ENCODE data around the gene CIRBP. TPM values are rescaled to one million over a fixed set of nuclear protein-coding genes. Genes with fewer than 3 reads are reported as not detected.
A peak's percentile ranks its signal among the peaks of the same experiment; 100 is the strongest.

CIRBP gene
- total RNA-seq, 4 donors from 2014 or later = 389 to 640 (median 576) TPM

GRCh38 chr19:1225440-1226226, 43.5 kb upstream of the CIRBP start:
- Histone ChIP-seq H3K27me3 (no peaks in the 10 kb centered on the region), H3K4me1 (peaks cover 0 to 42% (median 12%) of the 10 kb centered on the region in 4 donors), H3K36me3 (peaks cover 0 to 85% (median 15%) of the 10 kb centered on the region in 3 donors), H3K4me3 (no peak overlapping the region), H3K9me3 (no peaks in the 10 kb centered on the region), H3K27ac (peak overlapping the region in 2 of 4 donors; percentile 67 to 93)
- DNase-seq (ENCODE audit: low spot score in 2 of 2) = no peak
- TF ChIP-seq CTCF (IDR thresholded peaks at IDR 0.05) (no peak), EP300 (IDR thresholded peaks at IDR 0.05) (peak in 1 of 2 donors; percentile 37), POLR2A (IDR thresholded peaks at IDR 0.05) (no peak)
- WGBS, 2 donors = 77 to 78% methylated on average over 12 to 24 of the region's 29 CpGs

- Histone ChIP-seq H3K9me3 (no peaks in the 10 kb centered on the region), H3K4me1 (peaks cover 0 to 37% (median 12%) of the 10 kb centered on the region in 4 donors), H3K4me3 (no peak overlapping the region), H3K27me3 (no peaks in the 10 kb centered on the region), H3K36me3 (peaks cover 0 to 80% (median 9%) of the 10 kb centered on the region in 3 donors), H3K27ac (peak overlapping the region in 2 of 4 donors; percentile 67 to 93)
- no peak for TF ChIP-seq EP300 (IDR thresholded peaks at IDR 0.05)
- TF ChIP-seq POLR2A (IDR thresholded peaks at IDR 0.05) = no peak
- TF ChIP-seq CTCF (IDR thresholded peaks at IDR 0.05) = no peak
- WGBS, 2 donors = 94 to 95% methylated on average over 5 to 6 of the region's 11 CpGs
- no peak for DNase-seq (ENCODE audit: low spot score in 2 of 2)
These were observed 43.0 kb upstream of the CIRBP start for GRCh38 chr19:1226227-1226518.

GRCh38 chr19:1226522-1227303, 42.4 kb upstream of the CIRBP start:
- H3K27me3 ChIP-seq = no peaks in the 10 kb centered on the region
- no peak for DNase-seq (ENCODE audit: low spot score in 2 of 2)
- TF ChIP-seq POLR2A (IDR thresholded peaks at IDR 0.05) (no peak), EP300 (IDR thresholded peaks at IDR 0.05) (no peak), CTCF (IDR thresholded peaks at IDR 0.05) (no peak)
- peaks cover 0 to 74% (median 6%) of the 10 kb centered on the region in 3 donors for H3K36me3 ChIP-seq
- peaks cover 0 to 31% (median 9%) of the 10 kb centered on the region in 4 donors for H3K4me1 ChIP-seq
- peak overlapping the region in 1 of 4 donors; percentile 93 for H3K27ac ChIP-seq
- no peaks in the 10 kb centered on the region for H3K9me3 ChIP-seq
- H3K4me3 ChIP-seq = no peak overlapping the region
- 83 to 90% methylated on average over 20 to 25 of the region's 50 CpGs for WGBS, 2 donors

- no peaks in the 10 kb centered on the region for H3K27me3 ChIP-seq
- no peaks in the 10 kb centered on the region for H3K9me3 ChIP-seq
- H3K36me3 ChIP-seq = peaks cover 0 to 67% (median 6%) of the 10 kb centered on the region in 3 donors
- H3K4me3 ChIP-seq = no peak overlapping the region
- no peak for TF ChIP-seq CTCF (IDR thresholded peaks at IDR 0.05)
- no peak for TF ChIP-seq EP300 (IDR thresholded peaks at IDR 0.05)
- no peak for TF ChIP-seq POLR2A (IDR thresholded peaks at IDR 0.05)
- peaks cover 0 to 28% (median 3%) of the 10 kb centered on the region in 4 donors for H3K4me1 ChIP-seq
- 90 to 91% methylated on average over 39 to 51 of the region's 56 CpGs for WGBS, 2 donors
- H3K27ac ChIP-seq = peak overlapping the region in 1 of 4 donors; percentile 28
- DNase-seq (ENCODE audit: low spot score in 2 of 2) = no peak
These were observed 41.7 kb upstream of the CIRBP start for GRCh38 chr19:1227304-1228054.
